HepG2 (cell line): ENCODE measurements around the gene GPR4. TPM values are rescaled to one million over a fixed set of nuclear protein-coding genes. Genes with fewer than 3 reads are reported as not detected.

ENCODE experiments used
- ADNP ChIP-seq: sonication (generic); formaldehyde crosslinking; IDR thresholded peaks from 2 replicates; pipeline ENCODE4 v1.4.0; 2020; ENCODE audit warnings: missing genetic modification reagents
- AGO1 ChIP-seq: fragments of 200-400 bp; formaldehyde crosslinking; IDR thresholded peaks from 2 replicates; pipeline ENCODE4 v1.6.1; 2017; ENCODE audit warnings: mild to moderate bottlenecking, low read depth, low read length, moderate library complexity; ENCODE audit not compliant: poor library complexity, severe bottlenecking
- CCAR2 ChIP-seq: fragments of 200-400 bp; formaldehyde crosslinking; optimal IDR thresholded peaks from 2 replicates; pipeline ENCODE3; 2018; ENCODE audit warnings: low read depth, mild to moderate bottlenecking, low read length, moderate library complexity
- CHD4 ChIP-seq: fragments of 200-600 bp; sonication (generic); IDR thresholded peaks from 2 replicates; pipeline ENCODE4 v1.7.0; 2017; ENCODE audit warnings: mild to moderate bottlenecking, low read length, borderline replicate concordance
- DNMT3B ChIP-seq: conservative IDR thresholded peaks from 2 replicates; pipeline ENCODE4 v1.6.1; 2016; ENCODE audit warnings: missing biosample characterization, control low read depth
- HHEX ChIP-seq: IDR thresholded peaks from 2 replicates; pipeline ENCODE4 v1.6.1; 2016; ENCODE audit warnings: control low read depth
- HMGXB3 ChIP-seq: sonication (generic); formaldehyde crosslinking; IDR thresholded peaks from 2 replicates; pipeline ENCODE4 v1.4.0; 2020; ENCODE audit warnings: missing genetic modification reagents, borderline replicate concordance
- KAT8 ChIP-seq: IDR thresholded peaks from 2 replicates; pipeline ENCODE4 v1.6.1; 2016; ENCODE audit warnings: missing genetic modification reagents, missing compliant biosample characterization
- KLF15 ChIP-seq: sonication (generic); formaldehyde crosslinking; IDR thresholded peaks from 2 replicates; pipeline ENCODE4 v1.8.1; 2023; ENCODE audit warnings: borderline replicate concordance, mild to moderate bottlenecking, inconsistent platforms, missing genetic modification reagents, mixed read lengths
- PAXIP1 ChIP-seq: sonication (generic); formaldehyde crosslinking; conservative IDR thresholded peaks from 2 replicates; pipeline ENCODE4 v1.4.0; 2020; ENCODE audit warnings: mild to moderate bottlenecking, missing genetic modification reagents, moderate library complexity
- SKIL ChIP-seq: sonication (generic); formaldehyde crosslinking; IDR thresholded peaks from 2 replicates; pipeline ENCODE4 v1.8.0; 2022; ENCODE audit warnings: missing genetic modification reagents, mild to moderate bottlenecking, moderate library complexity, borderline replicate concordance
- TFE3 ChIP-seq: IDR thresholded peaks from 2 replicates; pipeline ENCODE4 v1.6.1; 2016
- THAP8 ChIP-seq: sonication (generic); formaldehyde crosslinking; IDR thresholded peaks from 2 replicates; pipeline ENCODE4 v1.5.1; 2020; ENCODE audit warnings: missing genetic modification reagents, mild to moderate bottlenecking, borderline replicate concordance
- ZNF460 ChIP-seq: sonication (generic); formaldehyde crosslinking; IDR thresholded peaks from 2 replicates; pipeline ENCODE4 v1.5.1; 2020; ENCODE audit warnings: missing genetic modification reagents, mild to moderate bottlenecking, borderline replicate concordance
- ZNF749 ChIP-seq: sonication (generic); formaldehyde crosslinking; IDR thresholded peaks from 2 replicates; pipeline ENCODE4 v1.8.0; 2022; ENCODE audit warnings: mild to moderate bottlenecking, missing genetic modification reagents, moderate library complexity, borderline replicate concordance
- polyA plus RNA-seq, 8 experiments: library from polyadenylated mRNA; depleted of rRNA in 3 of 8; stranded (reverse) in 7 of 8; unstranded in 1 of 8; fragments of >200 nt; fragmentation: Illumina TruSeq in 4 of 8; extraction: Trizol in 4 of 8; gene quantifications; 2 replicates each; pipeline versions ENCODE4 v1.2.1 to v1.2.3, GENCODE V29; 2011 to 2016; ENCODE audit warnings: low read depth in 4 of 8, missing spikeins in 1 of 8, mixed read lengths in 1 of 8; ENCODE audit not compliant: insufficient read depth in 1 of 8
- total RNA-seq, 5 experiments: library from RNA; depleted of rRNA; stranded (reverse); fragments of >200 nt; fragmentation: Illumina TruSeq; extraction: Trizol; gene quantifications; 2 replicates each; pipeline ENCODE4 v1.2.3, GENCODE V29; 2016; ENCODE audit warnings: low read depth in 1 of 5

Gene GPR4
- total and polyA plus RNA-seq, 2 of the 13 experiments (the other 11 are each of a cell fraction or from before 2014, with no cell fraction given), result 0.15 TPM; not detected in 1

GRCh38 chr19:45607071-45608029, 5.3 kb upstream of the GPR4 start (continued):
- TF ChIP-seq PAXIP1, result no peak
- TF ChIP-seq THAP8, result no peak
- no peak for TF ChIP-seq ZNF749 (CRISPR knock-in tag)
- TF ChIP-seq CHD4, result no peak
- TF ChIP-seq CCAR2, result no peak
- TF ChIP-seq TFE3 (CRISPR knock-in tag), result peak; percentile 70
- TF ChIP-seq KLF15 (CRISPR knock-in tag), result no peak
- 0 out of 2 replicates have a peak, but pooled peaks have one; percentile 16 for TF ChIP-seq ADNP
- no peak for TF ChIP-seq AGO1
- no peak for TF ChIP-seq ZNF460
- no peak for TF ChIP-seq HHEX (CRISPR knock-in tag)
- no peak for TF ChIP-seq SKIL (CRISPR knock-in tag)
- TF ChIP-seq KAT8, result peak; percentile 73
- no peak for TF ChIP-seq HMGXB3
- TF ChIP-seq DNMT3B (CRISPR knock-in tag), result no peak
